Fibroblast of mammary gland (primary cell): ENCODE results near the gene GDE1.

Source experiments
- DNase-seq: peaks from one replicate; pipeline ENCODE4 v3.0.0-alpha.2; 2010; ENCODE audit warnings: low read depth
- H3K4me3 ChIP-seq: 2 replicates; pipeline ENCODE4 v1.5.1; 2011; ENCODE audit warnings: low read depth, mild to moderate bottlenecking, low read length, moderate library complexity; ENCODE audit not compliant: control insufficient read depth
- CTCF ChIP-seq: conservative IDR thresholded peaks from 2 replicates; pipeline ENCODE4 v1.5.1; 2011; ENCODE audit warnings: low read depth, low read length, inconsistent platforms; ENCODE audit not compliant: control insufficient read depth, insufficient read depth

Gene GDE1

GRCh38 chr16:19517424-19518089, 4.3 kb downstream of the GDE1 start:
- DNase-seq: peak; percentile 86
- no peak for TF ChIP-seq CTCF
- H3K4me3 ChIP-seq: no peak overlapping the region

GRCh38 chr16:19515757-19516156, 6.1 kb downstream of the GDE1 start:
- no peak overlapping the region for H3K4me3 ChIP-seq
- no peak for TF ChIP-seq CTCF
- no peak for DNase-seq

- no peak for DNase-seq
- H3K4me3 ChIP-seq: no peak overlapping the region
- TF ChIP-seq CTCF: no peak
Observed at GRCh38 chr16:19513377-19514053, 8.4 kb downstream of the GDE1 start.

- no peak overlapping the region for H3K4me3 ChIP-seq
- DNase-seq: no peak
- no peak for TF ChIP-seq CTCF
Observed at GRCh38 chr16:19512297-19512696, 9.6 kb downstream of the GDE1 start.

- no peak overlapping the region for H3K4me3 ChIP-seq
- no peak for DNase-seq
- TF ChIP-seq CTCF: no peak
Observed at GRCh38 chr16:19507867-19508266, 14.0 kb downstream of the GDE1 start.

- no peak for DNase-seq
- no peak for TF ChIP-seq CTCF
- H3K4me3 ChIP-seq: no peak overlapping the region
Observed at GRCh38 chr16:19506965-19507364, 14.9 kb downstream of the GDE1 start.
